Measurements from ENCODE around the gene GOLPH3. TPM values are rescaled to one million over a fixed set of nuclear protein-coding genes. Genes with fewer than 3 reads are reported as not detected.

The GOLPH3 gene
- total RNA-seq, 1 experiment from 2014 or later = 69.2 TPM

DNA sequence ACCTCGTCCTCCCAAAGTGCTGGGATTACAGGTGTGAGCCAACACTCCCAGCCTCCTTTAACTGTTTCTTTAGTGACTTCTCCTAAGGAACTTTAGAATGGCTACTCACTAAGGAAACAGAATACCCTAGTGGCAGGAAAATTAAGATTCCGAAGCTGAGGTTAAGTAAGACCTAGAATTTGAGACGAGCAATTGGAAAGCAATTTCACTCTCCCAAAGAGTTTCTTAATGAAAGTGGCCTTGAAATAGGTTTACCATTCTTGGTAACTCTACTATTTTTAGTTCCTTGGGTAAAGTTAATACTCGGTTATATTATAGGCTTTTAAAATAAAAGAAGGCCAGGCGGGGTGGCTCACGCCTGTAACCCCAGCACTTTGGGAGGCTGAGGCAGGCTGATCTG, 22.9 kb upstream of the GOLPH3 start (continued):
- no peak for TF ChIP-seq CEBPB (IDR thresholded peaks at IDR 0.05; ENCODE audit: low read depth)
- no peak for TF ChIP-seq REST (IDR thresholded peaks at IDR 0.05; ENCODE audit: low read depth)
- TF ChIP-seq JUND (IDR thresholded peaks at IDR 0.05) = no peak
- TF ChIP-seq RAD21 (IDR thresholded peaks at IDR 0.05; ENCODE audit: low read depth) = no peak

DNA sequence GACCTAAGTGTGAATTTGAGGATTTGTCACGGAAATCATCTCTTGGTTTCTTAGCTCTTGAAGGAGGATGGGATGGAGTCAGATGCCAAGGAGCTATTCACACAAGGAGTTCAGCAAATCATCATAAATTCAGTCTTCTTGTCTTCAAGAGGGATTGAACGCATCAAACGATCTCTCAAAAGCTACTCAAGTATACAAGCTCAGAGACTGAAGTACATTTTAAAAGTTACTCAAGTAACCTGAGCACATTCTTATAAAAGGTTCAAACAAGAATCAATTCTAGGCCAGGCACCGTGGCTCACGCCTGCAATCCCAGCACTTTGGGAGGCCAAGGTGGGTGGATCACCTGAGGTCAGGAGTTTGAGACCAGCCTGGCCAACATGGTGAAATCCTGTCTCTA, 21.1 kb upstream of the GOLPH3 start:
- H3K27me3 ChIP-seq (ENCODE audit: insufficient read depth, low read length) = no peaks in the 10 kb centered on the region
- ATAC-seq = no peak

More for the DNA sequence above, 21.1 kb upstream of the GOLPH3 start:
- intact Hi-C loops (cut with micrococcal nuclease) = no loop called here
- RAD21 ChIA-PET (ENCODE audit: low non-redundant PET in 1 of 2, low total read pairs in 2 of 2, uncharacterized antibody in 2 of 2, unreplicated experiment in 2 of 2) = no interaction called here
- Histone ChIP-seq H3K9ac (ENCODE audit: low read length) (no peak overlapping the region), H3K27ac (ENCODE audit: low read depth, low read length) (no peak overlapping the region), H3K36me3 (ENCODE audit: control insufficient read depth in 1 of 2, insufficient read depth in 2 of 2, low read length in 2 of 2) (no peaks in the 10 kb centered on the region), H3K9me3 (ENCODE audit: control insufficient read depth in 1 of 2, insufficient read depth in 1 of 2, low read depth in 1 of 2, low read length in 2 of 2) (no peaks in the 10 kb centered on the region), H3K4me1 (ENCODE audit: control insufficient read depth in 1 of 2, insufficient read depth in 2 of 2, low read length in 2 of 2) (peaks cover 15 to 16% of the 10 kb centered on the region in 2 experiments), H3K9me2 (ENCODE audit: insufficient read depth) (no peaks in the 10 kb centered on the region), H4K20me1 (ENCODE audit: insufficient read depth) (no peaks in the 10 kb centered on the region), H3K79me2 (ENCODE audit: insufficient read depth, low read length) (no peaks in the 10 kb centered on the region), H2AFZ (ENCODE audit: low read depth, low read length, poor library complexity, severe bottlenecking) (no peak overlapping the region), H3K4me3 (replicated peaks in 1 of 2; ENCODE audit: low read depth in 1 of 2, low read length in 2 of 2) (no peak overlapping the region), H3K4me2 (ENCODE audit: low read length) (no peak overlapping the region)
- no peak for DNase-seq (ENCODE audit: low read depth, low spot score)
- CTCF ChIA-PET = no interaction called here
- POLR2A ChIA-PET = no interaction called here
- BruUV-seq (replicated peaks) = no TSS peak
- no peak for TF ChIP-seq EZH2phosphoT487 (IDR thresholded peaks at IDR 0.05; ENCODE audit: borderline replicate concordance)
- no peak for TF ChIP-seq TCF7L2 (IDR thresholded peaks at IDR 0.05; ENCODE audit: borderline replicate concordance, extremely low read depth, insufficient read depth, insufficient read length)
- no peak for TF ChIP-seq ZNF274 (IDR thresholded peaks at IDR 0.05; ENCODE audit: low read depth, low read length)
- TF ChIP-seq POLR2AphosphoS5 (IDR thresholded peaks at IDR 0.05; ENCODE audit: low read depth, low read length) = no peak
- TF ChIP-seq, protein P1, sequence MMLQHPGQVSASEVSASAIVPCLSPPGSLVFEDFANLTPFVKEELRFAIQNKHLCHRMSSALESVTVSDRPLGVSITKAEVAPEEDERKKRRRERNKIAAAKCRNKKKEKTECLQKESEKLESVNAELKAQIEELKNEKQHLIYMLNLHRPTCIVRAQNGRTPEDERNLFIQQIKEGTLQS (IDR thresholded peaks at IDR 0.05) = no peak
- TF ChIP-seq, protein P2, sequence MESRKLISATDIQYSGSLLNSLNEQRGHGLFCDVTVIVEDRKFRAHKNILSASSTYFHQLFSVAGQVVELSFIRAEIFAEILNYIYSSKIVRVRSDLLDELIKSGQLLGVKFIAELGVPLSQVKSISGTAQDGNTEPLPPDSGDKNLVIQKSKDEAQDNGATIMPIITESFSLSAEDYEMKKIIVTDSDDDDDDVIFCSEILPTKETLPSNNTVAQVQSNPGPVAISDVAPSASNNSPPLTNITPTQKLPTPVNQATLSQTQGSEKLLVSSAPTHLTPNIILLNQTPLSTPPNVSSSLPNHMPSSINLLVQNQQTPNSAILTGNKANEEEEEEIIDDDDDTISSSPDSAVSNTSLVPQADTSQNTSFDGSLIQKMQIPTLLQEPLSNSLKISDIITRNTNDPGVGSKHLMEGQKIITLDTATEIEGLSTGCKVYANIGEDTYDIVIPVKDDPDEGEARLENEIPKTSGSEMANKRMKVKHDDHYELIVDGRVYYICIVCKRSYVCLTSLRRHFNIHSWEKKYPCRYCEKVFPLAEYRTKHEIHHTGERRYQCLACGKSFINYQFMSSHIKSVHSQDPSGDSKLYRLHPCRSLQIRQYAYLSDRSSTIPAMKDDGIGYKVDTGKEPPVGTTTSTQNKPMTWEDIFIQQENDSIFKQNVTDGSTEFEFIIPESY (IDR thresholded peaks at IDR 0.05; ENCODE audit: extremely low read depth, insufficient replicate concordance, low read length) = no peak
- TF ChIP-seq EGR1 (IDR thresholded peaks at IDR 0.05; ENCODE audit: low read depth) = no peak
- TF ChIP-seq CEBPB (IDR thresholded peaks at IDR 0.05; ENCODE audit: low read depth) = no peak
- no peak for TF ChIP-seq JUND (IDR thresholded peaks at IDR 0.05)

Measured in HCT116 (cell line).